Activated CD8-positive, alpha-beta memory T cell treated with anti-CD3 and anti-CD28 coated beads, Interleukin-2, amount 10 ng/mL, durations not matched to agents 7 days and 5 days (primary cell): ENCODE data around the gene NUP43. TPM values are rescaled to one million over a fixed set of nuclear protein-coding genes. Genes with fewer than 3 reads are reported as not detected.

Source experiments
- total RNA-seq, 2 experiments: library from RNA; stranded (reverse); gene quantifications; one replicate each; pipeline ENCODE4 v1.2.3, GENCODE V29; 2021

The NUP43 gene
- total RNA-seq, 2 experiments from 2014 or later, result 67.7 to 75.3 TPM

Other genes with a start within 250 kb of the NUP43 start
- gene PPIL4, start 200.5 kb downstream of the NUP43 start, total RNA-seq, result 10 to 100 TPM; 17.8 to 18.7 TPM
- 10 to 100 TPM; 16.4 to 16.5 TPM for gene GINM1, start 180.2 kb downstream of the NUP43 start, total RNA-seq
- 10 to 100 TPM; 22.3 to 22.7 TPM for gene KATNA1, start 97.8 kb downstream of the NUP43 start, total RNA-seq
- 10 to 100 TPM; 28.5 to 33.1 TPM for gene LATS1, start 28.4 kb downstream of the NUP43 start, total RNA-seq
- gene PCMT1, start 3.2 kb upstream of the NUP43 start, total RNA-seq, result 100 to 1,000 TPM in 1 of 2 experiments, 10 to 100 TPM in 1; 96.0 to 102 TPM
- 1 to 10 TPM; 2.9 to 3.1 TPM for gene LRP11, start 117.8 kb upstream of the NUP43 start, total RNA-seq
- not detected for gene RAET1E, start 151.6 kb upstream of the NUP43 start, total RNA-seq
- not detected for gene RAET1G, start 176.6 kb upstream of the NUP43 start, total RNA-seq
- under 1 TPM; 0.80 to 0.99 TPM for gene ULBP2, start 195.5 kb upstream of the NUP43 start, total RNA-seq
- gene ULBP1, start 217.4 kb upstream of the NUP43 start, total RNA-seq, result 1 to 10 TPM in 1 of 2 experiments, under 1 TPM in 1; 0.82 to 1.2 TPM